Mesenteric fat pad (tissue), 1 donor: Measurements from ENCODE around the gene TMEM212. TPM values are rescaled to one million over a fixed set of nuclear protein-coding genes. Genes with fewer than 3 reads are reported as not detected.
"Not testable (repeated sequence)": the region's sequence is repeated elsewhere in the genome, so short reads cannot be mapped to it uniquely, and the experiment has no call there.

Experiments
- DNase-seq: peaks from one replicate; pipeline ENCODE4 v3.0.0-alpha.2; 2020; ENCODE audit warnings: low spot score
- total RNA-seq: library from RNA; stranded (reverse); fragmentation: NEBNext Ultra II Directional; extraction: Animal tissue kit (Norgen Biotek cat#: 25700); gene quantifications from one replicate; pipeline ENCODE4 v1.2.1, GENCODE V29; 2021
- donor health status: DM: yes; HTN: yes; CAD: no.

The TMEM212 gene
- total RNA-seq, 1 donor from 2014 or later, result not detected

- no peak for DNase-seq
Measured at GRCh38 chr3:171812811-171813210, 30.3 kb upstream of the TMEM212 start.

GRCh38 chr3:171813278-171813896 is 29.8 kb upstream of the TMEM212 start:
- DNase-seq, result no peak

GRCh38 chr3:171813897-171814460 is 29.2 kb upstream of the TMEM212 start:
- no peak for DNase-seq

GRCh38 chr3:171814662-171815061 is 28.5 kb upstream of the TMEM212 start:
- DNase-seq, result not testable (repeated sequence)

GRCh38 chr3:171815973-171816595 is 27.1 kb upstream of the TMEM212 start:
- DNase-seq, result no peak

- DNase-seq, result no peak
Measured at GRCh38 chr3:171817074-171817800, 25.9 kb upstream of the TMEM212 start.

- DNase-seq, result no peak
Measured at GRCh38 chr3:171821044-171821443, 22.1 kb upstream of the TMEM212 start.

GRCh38 chr3:171821778-171822358 is 21.3 kb upstream of the TMEM212 start:
- no peak for DNase-seq

- no peak for DNase-seq
Measured at GRCh38 chr3:171822431-171823106, 20.6 kb upstream of the TMEM212 start.

GRCh38 chr3:171824116-171824515 is 19.0 kb upstream of the TMEM212 start:
- DNase-seq, result no peak

GRCh38 chr3:171824824-171825221 is 18.3 kb upstream of the TMEM212 start:
- no peak for DNase-seq

- DNase-seq, result no peak
Measured at GRCh38 chr3:171825222-171825828, 17.8 kb upstream of the TMEM212 start.

- DNase-seq, result no peak
Measured at GRCh38 chr3:171827385-171827784, 15.8 kb upstream of the TMEM212 start.

GRCh38 chr3:171827836-171828458 is 15.2 kb upstream of the TMEM212 start:
- no peak for DNase-seq

- no peak for DNase-seq
Measured at GRCh38 chr3:171828902-171829770, 14.0 kb upstream of the TMEM212 start.

GRCh38 chr3:171829841-171830517 is 13.2 kb upstream of the TMEM212 start:
- DNase-seq, result no peak

GRCh38 chr3:171830518-171830875 is 12.7 kb upstream of the TMEM212 start:
- no peak for DNase-seq

- DNase-seq, result no peak
Measured at GRCh38 chr3:171831936-171832335, 11.2 kb upstream of the TMEM212 start.

- no peak for DNase-seq
Measured at GRCh38 chr3:171832989-171833388, 10.2 kb upstream of the TMEM212 start.
